K562 (cell line): ENCODE measurements around the gene TCEA3. TPM values are rescaled to one million over a fixed set of nuclear protein-coding genes. Genes with fewer than 3 reads are reported as not detected.

ENCODE experiments used
- ATAC-seq: fragments of 200-7000 bp; cut with Tn5 transposase; 3 replicates; pipeline ENCODE4 v1.9.1; 2020; ENCODE audit warnings: moderate library complexity
- BruUV-seq: library from RNA; stranded (reverse); fragments of 400-500 nt; replicated peaks from 2 replicates; lab custom pipeline; 2021; lab: Mats Ljungman, UMichigan
- CTCF ChIA-PET: fragments of 300-600 bp; formaldehyde crosslinking; extraction: SDS; loops from one replicate; lab custom pipeline; 2021; ENCODE audit warnings: low intra/inter-chr PET ratio; lab: Yijun Ruan, JAX
- POLR2A ChIA-PET: fragments of 300-600, 350-650 bp; sonication (Branson Sonifier 250); formaldehyde crosslinking; extraction: SDS; loops from one replicate; lab custom pipeline; 2021; ENCODE audit warnings: antibody characterized with exemption, inconsistent platforms; lab: Yijun Ruan, JAX
- DNase-seq, 4 experiments: peaks; one replicate each; pipeline versions ENCODE4 v3.0.0 to v3.0.0-alpha.2; 2011 to 2018; ENCODE audit warnings: low spot score in 3 of 4, mixed read lengths in 3 of 4; ENCODE audit errors: extremely low read depth in 1 of 4
- FAIRE-seq: peaks from 2 replicates; lab custom pipeline; 2011; peaks lifted over from hg19 to GRCh38; lab: Jason Lieb, UNC
- H2AFZ ChIP-seq: 2 replicates; pipeline ENCODE4 v1.6.0; 2011; ENCODE audit warnings: low read depth, low read length, control low read depth, inconsistent platforms
- H3K27ac ChIP-seq: fragments of 200-600 bp; 3 replicates; pipeline ENCODE4 v1.8.0; 2011; ENCODE audit warnings: low read depth, mild to moderate bottlenecking, control low read depth, inconsistent platforms, low read length, moderate library complexity, mixed read lengths; ENCODE audit errors: extremely low read depth
- H3K27me3 ChIP-seq, 2 experiments: fragments of 300-600 bp in 1 of 2; 2 replicates in 1 of 2; 3 replicates in 1 of 2; pipeline versions ENCODE4 v1.6.0 to v1.8.0; 2011; ENCODE audit warnings: inconsistent platforms in 2 of 2, low read length in 2 of 2, mild to moderate bottlenecking in 1 of 2, mixed read lengths in 1 of 2, moderate library complexity in 1 of 2; ENCODE audit not compliant: control insufficient read depth in 2 of 2, insufficient read depth in 2 of 2
- H3K36me3 ChIP-seq: fragments of 300-600 bp; 3 replicates; pipeline ENCODE4 v1.8.0; 2011; ENCODE audit warnings: mild to moderate bottlenecking, low read length, inconsistent platforms; ENCODE audit not compliant: control insufficient read depth, insufficient read depth
- H3K4me1 ChIP-seq, 2 experiments: fragments of 200-600 bp in 1 of 2; replicated peaks in 1 of 2; 2 replicates in 1 of 2; 3 replicates in 1 of 2; pipeline versions ENCODE4 v1.5.1 to v1.8.0; 2011; ENCODE audit warnings: inconsistent platforms in 2 of 2, low read length in 2 of 2, mild to moderate bottlenecking in 1 of 2, mixed read lengths in 1 of 2, moderate library complexity in 1 of 2; ENCODE audit not compliant: control insufficient read depth in 2 of 2, insufficient read depth in 2 of 2
- H3K4me2 ChIP-seq: 2 replicates; pipeline ENCODE4 v1.6.1; 2011; ENCODE audit warnings: low read length, control low read depth, inconsistent platforms, mixed read lengths; ENCODE audit not compliant: insufficient read depth
- H3K4me3 ChIP-seq: fragments of 200-600 bp; sonication (generic), shearing (Covaris generic); 2 replicates; pipeline ENCODE4 v1.5.1; 2016; ENCODE audit warnings: control low read depth, inconsistent platforms
- H3K79me2 ChIP-seq: fragments of 200-600 bp; 3 replicates; pipeline ENCODE4 v1.8.0; 2011; ENCODE audit warnings: low read length, inconsistent platforms; ENCODE audit not compliant: control insufficient read depth, insufficient read depth
- H3K9ac ChIP-seq, 2 experiments: 2 replicates each; pipeline versions ENCODE4 v1.6.0 to v1.6.1; 2011; ENCODE audit warnings: low read depth in 2 of 2, low read length in 2 of 2, control low read depth in 1 of 2, inconsistent platforms in 1 of 2, mild to moderate bottlenecking in 1 of 2, mixed read lengths in 1 of 2; ENCODE audit not compliant: insufficient read depth in 1 of 2
- H3K9me1 ChIP-seq: one replicate; pipeline ENCODE4 v1.6.0; 2011; ENCODE audit warnings: inconsistent platforms, mild to moderate bottlenecking, low read length, moderate library complexity; ENCODE audit not compliant: control insufficient read depth, insufficient read depth
- H3K9me3 ChIP-seq: replicated peaks from 2 replicates; pipeline ENCODE4 v1.5.1; 2011; ENCODE audit warnings: low read depth, low read length, inconsistent platforms; ENCODE audit not compliant: control insufficient read depth, insufficient read depth
- H4K20me1 ChIP-seq: replicated peaks from 2 replicates; pipeline ENCODE4 v1.6.1; 2011; ENCODE audit warnings: low read length, inconsistent platforms, mixed read lengths; ENCODE audit not compliant: control insufficient read depth, insufficient read depth
- ELF1 ChIP-seq: fragments of 200-800 bp; sonication (Bioruptor generic); IDR thresholded peaks from 2 replicates; pipeline ENCODE4 v1.6.1; 2016; ENCODE audit warnings: missing genetic modification characterization, missing compliant biosample characterization
- MTA3 ChIP-seq: fragments of 450-650 bp; formaldehyde crosslinking; IDR thresholded peaks from 2 replicates; pipeline ENCODE4 v1.6.1; 2017; ENCODE audit warnings: mild to moderate bottlenecking, borderline replicate concordance
- RHOXF2B ChIP-seq: fragments of 250-450 bp; sonication (Bioruptor Pico); conservative IDR thresholded peaks from 2 replicates; pipeline ENCODE4 v1.5.1; 2021
- TAF9B ChIP-seq: fragments of 450-650 bp; IDR thresholded peaks from 2 replicates; pipeline ENCODE4 v1.6.1; 2018; ENCODE audit warnings: mild to moderate bottlenecking; ENCODE audit not compliant: partially characterized antibody
- XRCC4 ChIP-seq: IDR thresholded peaks from one replicate; pipeline ENCODE4 v1.6.1; 2011; ENCODE audit not compliant: insufficient read depth, insufficient read length; ENCODE audit errors: extremely low read depth
- ZNF224 ChIP-seq: sonication (generic); formaldehyde crosslinking; IDR thresholded peaks from 2 replicates; pipeline ENCODE4 v1.8.0; 2022; ENCODE audit warnings: mild to moderate bottlenecking, missing genetic modification reagents
- ZNF644 ChIP-seq: fragments of 200-800 bp; sonication (Bioruptor generic); IDR thresholded peaks from 2 replicates; pipeline ENCODE4 v1.6.1; 2016; ENCODE audit warnings: low read depth, missing genetic modification characterization, missing compliant biosample characterization
- ZNF717 ChIP-seq: fragments of 250-450 bp; sonication (Bioruptor Pico); IDR thresholded peaks from 2 replicates; pipeline ENCODE4 v1.5.0; 2021
- ZNF77 ChIP-seq: fragments of 250-450 bp; sonication (Bioruptor Pico); IDR thresholded peaks from 2 replicates; pipeline ENCODE4 v1.5.0; 2020
- WGBS: fragments of 100-300 bp; shearing (Covaris generic); methylation state at CpG from one replicate; pipeline ENCODE4 v1.1.6; 2016; ENCODE audit warnings: low coverage, mixed read lengths; ENCODE audit not compliant: insufficient coverage; ENCODE audit errors: missing lambda C conversion rate; 5-methylcytosine and 5-hydroxymethylcytosine counted together
- in situ Hi-C: fragments of 300-500 bp; cut with MboI; formaldehyde crosslinking; loops from 4 replicates; pipeline ENCODE4 v1.15.0; 2018; ENCODE audit warnings: inconsistent platforms, mixed read lengths
- intact Hi-C: fragments of 100-400 bp; cut with micrococcal nuclease; formaldehyde crosslinking; loops from 2 replicates; pipeline ENCODE4 v1.14.2; 2022
- polyA plus RNA-seq, 8 experiments: library from polyadenylated mRNA; depleted of rRNA in 4 of 8; stranded (reverse) in 5 of 8; unstranded in 3 of 8; fragments of >200 nt; fragmentation: Nextera tagmentation in 2 of 8; fragmentation: Illumina TruSeq in 1 of 8; extraction: Ambion mirVana in 2 of 8; extraction: Trizol in 1 of 8; gene quantifications; 2 replicates each; pipeline versions ENCODE4 v1.2.1 to v1.2.3, GENCODE V29; 2011 to 2014; ENCODE audit warnings: inconsistent platforms in 1 of 8, missing spikeins in 1 of 8
- total RNA-seq, 7 experiments: library from RNA; depleted of rRNA in 6 of 7; stranded (reverse); fragments of >200 nt in 6 of 7; fragmentation: Illumina TruSeq in 2 of 7; extraction: Trizol in 2 of 7; gene quantifications; 2 replicates each; pipeline versions ENCODE4 v1.2.1 to v1.2.3, GENCODE V29; 2011 to 2021; ENCODE audit warnings: low replicate concordance in 1 of 7
- TF ChIP-seq, protein P1 (sequence below): sonication (generic); formaldehyde crosslinking; IDR thresholded peaks from 2 replicates; pipeline ENCODE4 v1.8.0; 2023; ENCODE audit warnings: mild to moderate bottlenecking, missing genetic modification reagents
- TF ChIP-seq, protein P2 (sequence below): fragments of 250-450 bp; sonication (Bioruptor Pico); IDR thresholded peaks from 2 replicates; pipeline ENCODE4 v1.4.0; 2020; ENCODE audit warnings: mild to moderate bottlenecking, moderate library complexity

TCEA3 gene
- total and polyA plus RNA-seq, 9 of the 15 experiments (the other 6 are each of a cell fraction or from before 2014, with no cell fraction given) = 0.03 to 0.55 (median 0.36) TPM

DNA sequence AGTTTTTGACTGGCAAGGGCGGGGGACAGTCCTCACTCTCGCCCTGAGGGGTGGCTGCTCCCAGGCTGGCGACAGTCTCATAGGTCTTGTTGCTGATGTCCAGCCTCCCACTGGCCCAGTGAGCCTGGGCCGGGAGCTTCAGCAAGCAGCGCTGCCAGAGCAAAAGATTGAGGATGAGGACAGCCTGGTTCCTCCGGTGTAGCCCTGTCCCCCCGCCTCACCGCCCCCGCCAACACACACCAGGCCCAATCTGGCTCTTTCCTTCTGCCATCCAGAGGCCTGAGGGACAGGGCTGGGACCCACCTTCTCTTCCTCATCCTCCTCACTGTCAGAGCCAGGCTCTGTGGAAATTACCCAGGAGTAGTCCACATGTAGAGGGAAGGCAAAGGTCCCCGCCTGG, 8.6 kb upstream of the TCEA3 start (continued):
- TF ChIP-seq, protein P1, sequence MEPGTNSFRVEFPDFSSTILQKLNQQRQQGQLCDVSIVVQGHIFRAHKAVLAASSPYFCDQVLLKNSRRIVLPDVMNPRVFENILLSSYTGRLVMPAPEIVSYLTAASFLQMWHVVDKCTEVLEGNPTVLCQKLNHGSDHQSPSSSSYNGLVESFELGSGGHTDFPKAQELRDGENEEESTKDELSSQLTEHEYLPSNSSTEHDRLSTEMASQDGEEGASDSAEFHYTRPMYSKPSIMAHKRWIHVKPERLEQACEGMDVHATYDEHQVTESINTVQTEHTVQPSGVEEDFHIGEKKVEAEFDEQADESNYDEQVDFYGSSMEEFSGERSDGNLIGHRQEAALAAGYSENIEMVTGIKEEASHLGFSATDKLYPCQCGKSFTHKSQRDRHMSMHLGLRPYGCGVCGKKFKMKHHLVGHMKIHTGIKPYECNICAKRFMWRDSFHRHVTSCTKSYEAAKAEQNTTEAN (CRISPR knock-in tag) = no peak
- TF ChIP-seq, all 486 proteins: peak for 0

DNA sequence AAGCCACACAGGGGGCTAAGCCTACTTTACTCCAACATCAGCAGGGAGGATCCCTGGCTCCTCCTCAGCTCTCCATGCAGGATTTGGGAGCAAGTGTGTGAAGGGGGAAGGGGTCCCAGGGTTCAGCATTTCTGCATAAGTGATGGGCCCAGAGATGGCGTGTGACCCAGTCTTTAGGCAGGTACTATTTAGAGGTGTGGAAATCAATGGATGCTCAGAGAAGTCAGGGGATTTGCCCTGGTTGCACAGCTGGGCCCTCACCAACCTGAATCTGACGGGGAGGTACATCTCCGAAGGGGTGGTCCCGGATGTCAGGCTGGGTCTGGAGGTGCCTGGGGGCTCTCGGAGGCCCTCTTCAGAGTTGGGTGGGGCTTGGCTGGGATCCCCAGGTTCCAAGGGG, 6.9 kb upstream of the TCEA3 start:
- Histone ChIP-seq H3K9me1 (no peaks in the 10 kb centered on the region), H3K27me3 (no peaks in the 10 kb centered on the region), H3K9me3 (no peaks in the 10 kb centered on the region), H4K20me1 (no peaks in the 10 kb centered on the region), H3K9ac (no peak overlapping the region), H3K79me2 (no peaks in the 10 kb centered on the region), H3K4me3 (no peak overlapping the region), H3K4me2 (no peak overlapping the region), H2AFZ (no peak overlapping the region), H3K36me3 (peaks cover 47% of the 10 kb centered on the region; the same call in 2 of the 3 replicates), H3K27ac (no peak overlapping the region), H3K4me1 (peaks cover 7 to 12% of the 10 kb centered on the region in 2 experiments; a peak in 4 of 5 replicates)
- ChIA-PET CTCF (no interaction called here), POLR2A (interaction anchor here (0.6 kb wide), 1 partner anchor 1409 kb away, joined by 4 read pairs; no protein-coding TSS in a partner anchor)
- no TSS peak for BruUV-seq
- TF ChIP-seq ELF1 (tag) (no peak), ZNF644 (tag) (no peak), ZNF717 (CRISPR knock-in tag) (no peak), ZNF224 (CRISPR knock-in tag) (no peak), TAF9B (no peak), RHOXF2B (CRISPR knock-in tag) (no peak), MTA3 (no peak), XRCC4 (no peak), ZNF77 (no peak)
- TF ChIP-seq, protein P2, sequence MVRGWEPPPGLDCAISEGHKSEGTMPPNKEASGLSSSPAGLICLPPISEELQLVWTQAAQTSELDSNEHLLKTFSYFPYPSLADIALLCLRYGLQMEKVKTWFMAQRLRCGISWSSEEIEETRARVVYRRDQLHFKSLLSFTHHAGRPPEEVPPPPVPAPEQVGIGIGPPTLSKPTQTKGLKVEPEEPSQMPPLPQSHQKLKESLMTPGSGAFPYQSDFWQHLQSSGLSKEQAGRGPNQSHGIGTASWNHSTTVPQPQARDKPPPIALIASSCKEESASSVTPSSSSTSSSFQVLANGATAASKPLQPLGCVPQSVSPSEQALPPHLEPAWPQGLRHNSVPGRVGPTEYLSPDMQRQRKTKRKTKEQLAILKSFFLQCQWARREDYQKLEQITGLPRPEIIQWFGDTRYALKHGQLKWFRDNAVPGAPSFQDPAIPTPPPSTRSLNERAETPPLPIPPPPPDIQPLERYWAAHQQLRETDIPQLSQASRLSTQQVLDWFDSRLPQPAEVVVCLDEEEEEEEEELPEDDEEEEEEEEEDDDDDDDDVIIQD = no peak
- DNase-seq (no peak), ATAC-seq (no peak), FAIRE-seq (no peak)
- in situ Hi-C loops = no loop called here
- WGBS = 81% methylated on average over 5 of the region's 5 CpGs
- intact Hi-C loops = no loop called here
